B cell (primary cell): ENCODE measurements around the gene ITGAE. TPM values are rescaled to one million over a fixed set of nuclear protein-coding genes. Genes with fewer than 3 reads are reported as not detected.
A peak's percentile ranks its signal among the peaks of the same experiment; 100 is the strongest.

Experiments used
- ATAC-seq: fragments of 200-7000 bp; cut with Tn5 transposase; one replicate; pipeline ENCODE4 v1.10.0; 2021; ENCODE audit warnings: low read depth, mild to moderate bottlenecking, moderate number of reproducible peaks, moderate library complexity
- CTCF ChIA-PET: fragments of 350-600 bp; sonication (Branson Sonifier 250); formaldehyde crosslinking; loops from one replicate; lab custom pipeline; 2021; ENCODE audit warnings: antibody characterized with exemption, inconsistent platforms; lab: Charles Lee
- POLR2A ChIA-PET: fragments of 350-600 bp; sonication (Branson Sonifier 250); formaldehyde crosslinking; loops from one replicate; lab custom pipeline; 2021; ENCODE audit warnings: antibody characterized with exemption; lab: Charles Lee
- DNase-seq: peaks from one replicate; pipeline ENCODE4 v3.0.0; 2013
- H2AFZ ChIP-seq: 2 replicates; pipeline ENCODE4 v1.6.1; 2012; ENCODE audit warnings: mild to moderate bottlenecking, low read depth, low read length; ENCODE audit not compliant: insufficient read depth, poor library complexity, severe bottlenecking
- H3K27ac ChIP-seq, 2 donors: 1 replicate in 1 of 2; 2 replicates in 1 of 2; pipeline ENCODE4 v1.5.1; 2012 to 2013; ENCODE audit warnings: low read length in 2 of 2, mild to moderate bottlenecking in 2 of 2, moderate library complexity in 1 of 2
- H3K27me3 ChIP-seq, 4 experiments: fragments of 200-600 bp in 1 of 4; sonication (generic) in 1 of 4; replicated peaks in 1 of 4; 1 replicate in 2 of 4; 2 replicates in 2 of 4; pipeline versions ENCODE4 v1.6.1 to v1.7.0; 2013 to 2016; ENCODE audit warnings: low read length in 3 of 4, mild to moderate bottlenecking in 2 of 4, mixed read lengths in 1 of 4, moderate library complexity in 1 of 4; ENCODE audit not compliant: insufficient read depth in 4 of 4, control insufficient read depth in 3 of 4; ENCODE audit errors: control extremely low read depth in 1 of 4
- H3K36me3 ChIP-seq, 2 experiments: replicated peaks in 1 of 2; 1 replicate in 1 of 2; 2 replicates in 1 of 2; pipeline versions ENCODE4 v1.6.1 to v1.7.1; 2013; ENCODE audit warnings: low read length in 1 of 2; ENCODE audit not compliant: insufficient read depth in 2 of 2, control insufficient read depth in 1 of 2; ENCODE audit errors: control extremely low read depth in 1 of 2, extremely low read depth in 1 of 2
- H3K4me1 ChIP-seq, 2 donors: fragments of 200-600 bp in 1 of 2; sonication (generic) in 1 of 2; 1 replicate in 1 of 2; 2 replicates in 1 of 2; pipeline versions ENCODE4 v1.5.1 to v1.6.1; 2013 to 2017; ENCODE audit warnings: low read length in 2 of 2; ENCODE audit not compliant: control insufficient read depth in 2 of 2, insufficient read depth in 2 of 2
- H3K4me2 ChIP-seq: replicated peaks from 2 replicates; pipeline ENCODE3; 2012; ENCODE audit warnings: mild to moderate bottlenecking, low read depth, low read length; ENCODE audit not compliant: poor library complexity, severe bottlenecking
- H3K4me3 ChIP-seq, 5 experiments: fragments of 200-600 bp in 1 of 5; sonication (generic) in 1 of 5; 1 replicate in 3 of 5; 2 replicates in 2 of 5; pipeline versions ENCODE4 v1.5.1 to v1.7.0; 2011 to 2016; ENCODE audit warnings: low read length in 4 of 5, mild to moderate bottlenecking in 4 of 5, low read depth in 2 of 5, control low read depth in 1 of 5, moderate library complexity in 1 of 5; ENCODE audit not compliant: insufficient read depth in 1 of 5; ENCODE audit errors: control extremely low read depth in 1 of 5, extremely low read depth in 1 of 5
- H3K79me2 ChIP-seq: fragments of 200-600 bp; sonication (generic); one replicate; pipeline ENCODE4 v1.6.0; 2016; ENCODE audit warnings: low read length; ENCODE audit not compliant: control insufficient read depth, insufficient read depth
- H3K9ac ChIP-seq: fragments of 200-600 bp; sonication (generic); 2 replicates; pipeline ENCODE4 v1.6.1; 2017; ENCODE audit warnings: mild to moderate bottlenecking, low read length, moderate library complexity
- H3K9me3 ChIP-seq, 3 donors: one replicate each; pipeline versions ENCODE4 v1.6.1 to v1.7.1; 2013; ENCODE audit warnings: low read length in 2 of 3; ENCODE audit not compliant: control insufficient read depth in 2 of 3, insufficient read depth in 1 of 3; ENCODE audit errors: control extremely low read depth in 1 of 3
- H4K20me1 ChIP-seq: 2 replicates; pipeline ENCODE4 v1.6.0; 2012; ENCODE audit warnings: mild to moderate bottlenecking, low read length; ENCODE audit not compliant: insufficient read depth, control insufficient read depth, poor library complexity, severe bottlenecking
- H3K27ac Mint-ChIP-seq: one replicate; pipeline ENCODE4 v1.8.0; 2021; ENCODE audit warnings: mixed read lengths
- H3K27me3 Mint-ChIP-seq: one replicate; pipeline ENCODE4 v1.8.0; 2021; ENCODE audit warnings: mixed read lengths
- H3K4me1 Mint-ChIP-seq: one replicate; pipeline ENCODE4 v1.8.0; 2021; ENCODE audit warnings: mixed read lengths
- H3K4me3 Mint-ChIP-seq: one replicate; pipeline ENCODE4 v1.8.0; 2021; ENCODE audit warnings: mixed read lengths
- H3K9me3 Mint-ChIP-seq: one replicate; pipeline ENCODE4 v1.8.0; 2022; ENCODE audit warnings: mixed read lengths; ENCODE audit not compliant: insufficient read depth
- EZH2 ChIP-seq: IDR thresholded peaks from 2 replicates; pipeline ENCODE4 v1.6.1; 2012; ENCODE audit warnings: borderline replicate concordance, low read depth, mild to moderate bottlenecking, moderate library complexity, low read length; ENCODE audit not compliant: insufficient read depth, poor library complexity, severe bottlenecking
- WGBS: methylation state at CpG from one replicate; pipeline ENCODE4 v1.1.5; 2013; ENCODE audit warnings: missing lambda C conversion rate; ENCODE audit not compliant: insufficient coverage; 5-methylcytosine and 5-hydroxymethylcytosine counted together
- intact Hi-C: fragments of 100-400 bp; cut with micrococcal nuclease; formaldehyde crosslinking; loops from one replicate; pipeline ENCODE4 v1.10.0; 2022
- polyA plus RNA-seq: library from polyadenylated mRNA; depleted of rRNA; stranded (reverse); fragments of >200 nt; gene quantifications from 2 replicates; pipeline ENCODE4 v1.2.3, GENCODE V29; 2012
- total RNA-seq, 2 donors: library from RNA; stranded (reverse); fragments of 120-200 nt in 1 of 2; gene quantifications; 1 replicate in 1 of 2; 2 replicates in 1 of 2; pipeline versions ENCODE4 v1.2.3 to v1.2.4, GENCODE V29; 2013 to 2022
- TF ChIP-seq, protein P1 (sequence below): fragments of 200-600 bp; IDR thresholded peaks from one replicate; pipeline ENCODE4 v1.8.0; 2022; ENCODE audit warnings: antibody characterized with exemption, mild to moderate bottlenecking

ITGAE gene
- total and polyA plus RNA-seq, 2 donors (not counting 1 experiment from before 2014, with no cell fraction given), result 48.2 to 95.6 TPM

DNA sequence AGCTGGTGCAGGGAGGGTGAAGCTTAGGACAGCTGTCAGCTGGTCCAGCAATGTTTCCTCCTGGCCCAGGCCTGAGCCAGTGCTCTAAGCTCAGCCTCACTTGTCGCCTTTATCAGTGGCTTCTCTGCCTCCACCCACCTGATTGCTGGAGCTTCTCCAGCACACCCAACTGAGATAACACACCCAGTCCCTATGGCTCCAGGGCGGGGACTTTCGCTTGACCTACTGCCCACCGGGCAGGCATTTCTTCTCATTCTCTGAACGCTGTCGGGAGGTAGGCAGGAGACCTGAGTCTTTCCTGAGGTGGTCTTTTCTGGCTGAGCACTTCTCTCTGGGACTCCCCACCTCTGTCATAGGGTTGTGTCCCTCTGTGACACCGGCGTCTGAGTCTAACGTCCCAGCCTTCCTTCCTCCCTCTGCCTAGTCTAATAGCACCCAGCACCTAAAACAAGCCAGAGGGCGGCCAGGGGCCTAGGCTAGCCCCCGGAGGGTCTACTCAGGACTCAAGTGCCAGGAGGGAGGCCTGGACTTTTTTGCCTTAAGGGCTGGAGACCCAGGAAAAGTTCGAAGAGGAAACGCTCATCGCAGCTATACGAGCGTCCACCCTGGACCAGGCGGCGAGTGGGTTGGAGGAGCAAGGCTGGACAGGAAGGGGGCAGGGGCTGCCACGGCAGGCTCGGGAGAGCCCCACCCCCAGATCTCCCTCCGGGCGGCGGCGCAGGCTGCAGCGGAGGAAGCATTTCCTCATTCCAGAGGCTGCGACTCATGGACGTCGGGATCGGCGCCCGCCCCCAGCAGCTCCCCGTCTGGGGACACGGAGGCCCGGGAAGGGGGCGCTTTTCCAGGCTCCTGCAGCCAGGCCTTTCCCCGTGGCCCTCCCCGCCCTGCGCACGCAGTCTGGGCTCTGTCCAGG, 133.4 kb downstream of the ITGAE start:
- Mint-ChIP-seq H3K27ac (peak overlapping the region; percentile 56), H3K4me1 (peaks cover 31% of the 10 kb centered on the region), H3K4me3 (peak overlapping the region; percentile 96), H3K27me3 (no peaks in the 10 kb centered on the region), H3K9me3 (no peaks in the 10 kb centered on the region)
- H3K27ac ChIP-seq, result peak overlapping the region; percentile 18 to 56
- ChIA-PET CTCF (interaction anchor here (0.6 to 1.3 kb wide), 4 partner anchors 18 to 619 kb away, joined by 3 to 4 read pairs (median 4); no protein-coding TSS in a partner anchor), POLR2A (interaction anchor here (0.6 to 1.5 kb wide), 6 partner anchors 9 to 59 kb away, joined by 3 to 6 read pairs (median 4); partner anchors contain the start of genes CTNS and SHPK)
- H3K36me3 ChIP-seq, result peaks cover 0 to 2% of the 10 kb centered on the region in 2 experiments
- H3K4me3 ChIP-seq, result peak overlapping the region; percentile 50 to 99 (median 98)
- H3K9ac ChIP-seq, result peak overlapping the region; percentile 95
- 14% methylated on average over 38 of the region's 39 CpGs for WGBS
- intact Hi-C loops, result loop anchor here (1.0 to 5.0 kb wide), 3 partner anchors 15 to 1075 kb away; partner anchors contain the start of genes CTNS, PAFAH1B1 and SHPK
- TF ChIP-seq EZH2, result no peak
- TF ChIP-seq, protein P1, sequence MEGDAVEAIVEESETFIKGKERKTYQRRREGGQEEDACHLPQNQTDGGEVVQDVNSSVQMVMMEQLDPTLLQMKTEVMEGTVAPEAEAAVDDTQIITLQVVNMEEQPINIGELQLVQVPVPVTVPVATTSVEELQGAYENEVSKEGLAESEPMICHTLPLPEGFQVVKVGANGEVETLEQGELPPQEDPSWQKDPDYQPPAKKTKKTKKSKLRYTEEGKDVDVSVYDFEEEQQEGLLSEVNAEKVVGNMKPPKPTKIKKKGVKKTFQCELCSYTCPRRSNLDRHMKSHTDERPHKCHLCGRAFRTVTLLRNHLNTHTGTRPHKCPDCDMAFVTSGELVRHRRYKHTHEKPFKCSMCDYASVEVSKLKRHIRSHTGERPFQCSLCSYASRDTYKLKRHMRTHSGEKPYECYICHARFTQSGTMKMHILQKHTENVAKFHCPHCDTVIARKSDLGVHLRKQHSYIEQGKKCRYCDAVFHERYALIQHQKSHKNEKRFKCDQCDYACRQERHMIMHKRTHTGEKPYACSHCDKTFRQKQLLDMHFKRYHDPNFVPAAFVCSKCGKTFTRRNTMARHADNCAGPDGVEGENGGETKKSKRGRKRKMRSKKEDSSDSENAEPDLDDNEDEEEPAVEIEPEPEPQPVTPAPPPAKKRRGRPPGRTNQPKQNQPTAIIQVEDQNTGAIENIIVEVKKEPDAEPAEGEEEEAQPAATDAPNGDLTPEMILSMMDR, result no peak
- H2AFZ ChIP-seq, result peak overlapping the region; percentile 84
- peak; percentile 2 for ATAC-seq
- peak overlapping the region; percentile 90 for H3K4me2 ChIP-seq
- H3K27me3 ChIP-seq, result no peaks in the 10 kb centered on the region
- peak; percentile 42 for DNase-seq
- peaks cover 11 to 21% of the 10 kb centered on the region in 2 donors for H3K4me1 ChIP-seq
- peaks cover 25% of the 10 kb centered on the region for H4K20me1 ChIP-seq
- H3K9me3 ChIP-seq, result no peaks in the 10 kb centered on the region
- peaks cover 11% of the 10 kb centered on the region for H3K79me2 ChIP-seq
